ENCODE results near the gene PITPNB.

Gene PITPNB

GRCh38 chr22:27878541-27878940, 40.5 kb downstream of the PITPNB start:
- Histone ChIP-seq H3K4me1 (ENCODE audit: control insufficient read depth in 1 of 2, insufficient read depth in 2 of 2, low read length in 2 of 2) (peaks cover 22 to 83% of the 10 kb centered on the region in 2 donors), H3K27ac (ENCODE audit: low read length) (peak overlapping the region; percentile 4), H3K36me3 (ENCODE audit: control insufficient read depth in 1 of 2, insufficient read depth in 2 of 2, low read length in 2 of 2) (peaks cover 0 to 5% of the 10 kb centered on the region in 2 donors)

GRCh38 chr22:27877501-27877900, 41.6 kb downstream of the PITPNB start:
- peaks cover 25 to 82% of the 10 kb centered on the region in 2 donors for H3K4me1 ChIP-seq (ENCODE audit: control insufficient read depth in 1 of 2, insufficient read depth in 2 of 2, low read length in 2 of 2)
- H3K4me3 ChIP-seq (ENCODE audit: low read depth in 1 of 2, low read length in 2 of 2), result no peak overlapping the region
- H3K9me3 ChIP-seq (ENCODE audit: control insufficient read depth in 1 of 2, low read length in 2 of 2), result no peaks in the 10 kb centered on the region
- H3K36me3 ChIP-seq (ENCODE audit: control insufficient read depth in 1 of 2, insufficient read depth in 2 of 2, low read length in 2 of 2), result peaks cover 3 to 7% of the 10 kb centered on the region in 2 donors
- H3K27ac ChIP-seq (ENCODE audit: low read length), result peak overlapping the region; percentile 2
- H3K27me3 ChIP-seq (ENCODE audit: low read depth, low read length), result no peaks in the 10 kb centered on the region

More at GRCh38 chr22:27878541-27878940, 40.5 kb downstream of the PITPNB start:
- no peak overlapping the region for H3K4me3 ChIP-seq (ENCODE audit: low read depth in 1 of 2, low read length in 2 of 2)
- H3K27me3 ChIP-seq (ENCODE audit: low read depth, low read length), result no peaks in the 10 kb centered on the region
- H3K9me3 ChIP-seq (ENCODE audit: control insufficient read depth in 1 of 2, low read length in 2 of 2), result no peaks in the 10 kb centered on the region

GRCh38 chr22:27876684-27877083, 42.4 kb downstream of the PITPNB start:
- H3K27ac ChIP-seq (ENCODE audit: low read length), result peak overlapping the region; percentile 2
- no peaks in the 10 kb centered on the region for H3K27me3 ChIP-seq (ENCODE audit: low read depth, low read length)
- peaks cover 7 to 9% of the 10 kb centered on the region in 2 donors for H3K36me3 ChIP-seq (ENCODE audit: control insufficient read depth in 1 of 2, insufficient read depth in 2 of 2, low read length in 2 of 2)
- H3K9me3 ChIP-seq (ENCODE audit: control insufficient read depth in 1 of 2, low read length in 2 of 2), result no peaks in the 10 kb centered on the region
- H3K4me3 ChIP-seq (ENCODE audit: low read depth in 1 of 2, low read length in 2 of 2), result no peak overlapping the region
- peaks cover 25 to 80% of the 10 kb centered on the region in 2 donors for H3K4me1 ChIP-seq (ENCODE audit: control insufficient read depth in 1 of 2, insufficient read depth in 2 of 2, low read length in 2 of 2)

GRCh38 chr22:27875951-27876350, 43.1 kb downstream of the PITPNB start:
- Histone ChIP-seq H3K4me3 (ENCODE audit: low read depth in 1 of 2, low read length in 2 of 2) (no peak overlapping the region), H3K27me3 (ENCODE audit: low read depth, low read length) (no peaks in the 10 kb centered on the region), H3K27ac (ENCODE audit: low read length) (no peak overlapping the region), H3K4me1 (ENCODE audit: control insufficient read depth in 1 of 2, insufficient read depth in 2 of 2, low read length in 2 of 2) (peaks cover 25 to 72% of the 10 kb centered on the region in 2 donors), H3K9me3 (ENCODE audit: control insufficient read depth in 1 of 2, low read length in 2 of 2) (no peaks in the 10 kb centered on the region), H3K36me3 (ENCODE audit: control insufficient read depth in 1 of 2, insufficient read depth in 2 of 2, low read length in 2 of 2) (peaks cover 9 to 14% of the 10 kb centered on the region in 2 donors)

- Histone ChIP-seq H3K4me1 (ENCODE audit: control insufficient read depth in 1 of 2, insufficient read depth in 2 of 2, low read length in 2 of 2) (peaks cover 27 to 62% of the 10 kb centered on the region in 2 donors), H3K27me3 (ENCODE audit: low read depth, low read length) (no peaks in the 10 kb centered on the region), H3K4me3 (ENCODE audit: low read depth in 1 of 2, low read length in 2 of 2) (no peak overlapping the region)
Observed at GRCh38 chr22:27874764-27875163, 44.3 kb downstream of the PITPNB start.

GRCh38 chr22:27874185-27874584, 44.9 kb downstream of the PITPNB start:
- H3K4me1 ChIP-seq (ENCODE audit: control insufficient read depth in 1 of 2, insufficient read depth in 2 of 2, low read length in 2 of 2), result peaks cover 32 to 62% of the 10 kb centered on the region in 2 donors
- H3K4me3 ChIP-seq (ENCODE audit: low read depth in 1 of 2, low read length in 2 of 2), result peak overlapping the region in 1 of 2 donors; percentile 28
- no peaks in the 10 kb centered on the region for H3K27me3 ChIP-seq (ENCODE audit: low read depth, low read length)
- H3K27ac ChIP-seq (ENCODE audit: low read length), result peak overlapping the region; percentile 17
- H3K9me3 ChIP-seq (ENCODE audit: control insufficient read depth in 1 of 2, low read length in 2 of 2), result no peaks in the 10 kb centered on the region
- peaks cover 9 to 27% of the 10 kb centered on the region in 2 donors for H3K36me3 ChIP-seq (ENCODE audit: control insufficient read depth in 1 of 2, insufficient read depth in 2 of 2, low read length in 2 of 2)

More at GRCh38 chr22:27874764-27875163, 44.3 kb downstream of the PITPNB start:
- H3K36me3 ChIP-seq (ENCODE audit: control insufficient read depth in 1 of 2, insufficient read depth in 2 of 2, low read length in 2 of 2), result peaks cover 9 to 26% of the 10 kb centered on the region in 2 donors
- H3K9me3 ChIP-seq (ENCODE audit: control insufficient read depth in 1 of 2, low read length in 2 of 2), result no peaks in the 10 kb centered on the region
- H3K27ac ChIP-seq (ENCODE audit: low read length), result peak overlapping the region; percentile 27

- Histone ChIP-seq H3K27me3 (ENCODE audit: low read depth, low read length) (no peaks in the 10 kb centered on the region), H3K9me3 (ENCODE audit: control insufficient read depth in 1 of 2, low read length in 2 of 2) (no peaks in the 10 kb centered on the region), H3K36me3 (ENCODE audit: control insufficient read depth in 1 of 2, insufficient read depth in 2 of 2, low read length in 2 of 2) (peaks cover 9 to 27% of the 10 kb centered on the region in 2 donors), H3K27ac (ENCODE audit: low read length) (peak overlapping the region; percentile 17), H3K4me1 (ENCODE audit: control insufficient read depth in 1 of 2, insufficient read depth in 2 of 2, low read length in 2 of 2) (peaks cover 36 to 60% of the 10 kb centered on the region in 2 donors), H3K4me3 (ENCODE audit: low read depth in 1 of 2, low read length in 2 of 2) (peak overlapping the region in 1 of 2 donors; percentile 28)
Observed at GRCh38 chr22:27873472-27873871, 45.6 kb downstream of the PITPNB start.

- H3K27ac ChIP-seq (ENCODE audit: low read length), result no peak overlapping the region
- H3K4me3 ChIP-seq (ENCODE audit: low read depth in 1 of 2, low read length in 2 of 2), result no peak overlapping the region
- peaks cover 37 to 52% of the 10 kb centered on the region in 2 donors for H3K4me1 ChIP-seq (ENCODE audit: control insufficient read depth in 1 of 2, insufficient read depth in 2 of 2, low read length in 2 of 2)
- no peaks in the 10 kb centered on the region for H3K9me3 ChIP-seq (ENCODE audit: control insufficient read depth in 1 of 2, low read length in 2 of 2)
- H3K27me3 ChIP-seq (ENCODE audit: low read depth, low read length), result no peaks in the 10 kb centered on the region
- peaks cover 9 to 27% of the 10 kb centered on the region in 2 donors for H3K36me3 ChIP-seq (ENCODE audit: control insufficient read depth in 1 of 2, insufficient read depth in 2 of 2, low read length in 2 of 2)
Observed at GRCh38 chr22:27872488-27872887, 46.6 kb downstream of the PITPNB start.

- Histone ChIP-seq H3K4me3 (ENCODE audit: low read depth in 1 of 2, low read length in 2 of 2) (no peak overlapping the region), H3K27ac (ENCODE audit: low read length) (peak overlapping the region; percentile 88), H3K9me3 (ENCODE audit: control insufficient read depth in 1 of 2, low read length in 2 of 2) (no peaks in the 10 kb centered on the region), H3K4me1 (ENCODE audit: control insufficient read depth in 1 of 2, insufficient read depth in 2 of 2, low read length in 2 of 2) (peaks cover 41 to 50% of the 10 kb centered on the region in 2 donors), H3K36me3 (ENCODE audit: control insufficient read depth in 1 of 2, insufficient read depth in 2 of 2, low read length in 2 of 2) (peaks cover 9 to 33% of the 10 kb centered on the region in 2 donors), H3K27me3 (ENCODE audit: low read depth, low read length) (no peaks in the 10 kb centered on the region)
Observed at GRCh38 chr22:27871306-27872014, 47.6 kb downstream of the PITPNB start.

GRCh38 chr22:27870234-27871191, 48.5 kb downstream of the PITPNB start:
- Histone ChIP-seq H3K4me1 (ENCODE audit: control insufficient read depth in 1 of 2, insufficient read depth in 2 of 2, low read length in 2 of 2) (peaks cover 40 to 45% of the 10 kb centered on the region in 2 donors), H3K4me3 (ENCODE audit: low read depth in 1 of 2, low read length in 2 of 2) (no peak overlapping the region), H3K9me3 (ENCODE audit: control insufficient read depth in 1 of 2, low read length in 2 of 2) (no peaks in the 10 kb centered on the region), H3K27ac (ENCODE audit: low read length) (peak overlapping the region; percentile 88), H3K27me3 (ENCODE audit: low read depth, low read length) (no peaks in the 10 kb centered on the region), H3K36me3 (ENCODE audit: control insufficient read depth in 1 of 2, insufficient read depth in 2 of 2, low read length in 2 of 2) (peaks cover 9 to 35% of the 10 kb centered on the region in 2 donors)

GRCh38 chr22:27868732-27869282, 50.2 kb downstream of the PITPNB start:
- Histone ChIP-seq H3K36me3 (ENCODE audit: control insufficient read depth in 1 of 2, insufficient read depth in 2 of 2, low read length in 2 of 2) (peaks cover 4 to 35% of the 10 kb centered on the region in 2 donors), H3K4me1 (ENCODE audit: control insufficient read depth in 1 of 2, insufficient read depth in 2 of 2, low read length in 2 of 2) (peaks cover 27 to 28% of the 10 kb centered on the region in 2 donors), H3K27me3 (ENCODE audit: low read depth, low read length) (no peaks in the 10 kb centered on the region), H3K9me3 (ENCODE audit: control insufficient read depth in 1 of 2, low read length in 2 of 2) (no peaks in the 10 kb centered on the region), H3K4me3 (ENCODE audit: low read depth in 1 of 2, low read length in 2 of 2) (peak overlapping the region in 1 of 2 donors; percentile 1), H3K27ac (ENCODE audit: low read length) (peak overlapping the region; percentile 88)
